H9 (cell line): Measurements from ENCODE around the gene ZNF526. TPM values are rescaled to one million over a fixed set of nuclear protein-coding genes. Genes with fewer than 3 reads are reported as not detected.

Experiments used
- DNase-seq: peaks from one replicate; pipeline ENCODE4 v3.0.0-alpha.2; 2017
- H2AFZ ChIP-seq: one replicate; pipeline ENCODE4 v1.6.1; 2013; ENCODE audit warnings: mild to moderate bottlenecking, low read length, control low read depth, moderate library complexity
- H2AK5ac ChIP-seq: 2 replicates; pipeline ENCODE4 v1.6.1; 2013; ENCODE audit warnings: low read length, control low read depth, mixed read lengths; ENCODE audit not compliant: insufficient read length
- H2BK120ac ChIP-seq: one replicate; pipeline ENCODE4 v1.6.1; 2013; ENCODE audit warnings: low read depth, mild to moderate bottlenecking, low read length, control low read depth, inconsistent platforms; ENCODE audit not compliant: poor library complexity, severe bottlenecking
- H2BK12ac ChIP-seq: 2 replicates; pipeline ENCODE4 v1.6.1; 2013; ENCODE audit warnings: low read length, control low read depth, mixed read lengths, low read depth; ENCODE audit not compliant: insufficient read length
- H2BK15ac ChIP-seq: 2 replicates; pipeline ENCODE4 v1.6.1; 2013; ENCODE audit warnings: low read depth, low read length, control low read depth
- H2BK20ac ChIP-seq: one replicate; pipeline ENCODE4 v1.6.1; 2013; ENCODE audit warnings: low read depth, mild to moderate bottlenecking, low read length, control low read depth, inconsistent platforms; ENCODE audit not compliant: poor library complexity, severe bottlenecking
- H2BK5ac ChIP-seq: 2 replicates; pipeline ENCODE4 v1.6.1; 2013; ENCODE audit warnings: low read length, control low read depth, mixed read lengths; ENCODE audit not compliant: insufficient read length
- H3K14ac ChIP-seq: 2 replicates; pipeline ENCODE4 v1.6.1; 2013; ENCODE audit warnings: low read length, control low read depth; ENCODE audit not compliant: insufficient read depth
- H3K18ac ChIP-seq: 2 replicates; pipeline ENCODE4 v1.6.1; 2013; ENCODE audit warnings: low read depth, mild to moderate bottlenecking, mixed read lengths, low read length, control low read depth; ENCODE audit not compliant: insufficient read length
- H3K23ac ChIP-seq: 2 replicates; pipeline ENCODE4 v1.6.1; 2013; ENCODE audit warnings: low read length, control low read depth, mixed read lengths, low read depth; ENCODE audit not compliant: insufficient read length
- H3K23me2 ChIP-seq: 2 replicates; pipeline ENCODE4 v1.6.1; 2013; ENCODE audit warnings: low read depth, mild to moderate bottlenecking, mixed read lengths, low read length, control low read depth; ENCODE audit not compliant: insufficient read length, poor library complexity, severe bottlenecking
- H3K27ac ChIP-seq: 2 replicates; pipeline ENCODE4 v1.5.1; 2013; ENCODE audit warnings: low read length, control low read depth, mixed read lengths, low read depth; ENCODE audit not compliant: insufficient read length
- H3K27me3 ChIP-seq: 2 replicates; pipeline ENCODE4 v1.6.1; 2013; ENCODE audit warnings: low read length, control low read depth, inconsistent platforms; ENCODE audit not compliant: insufficient read depth
- H3K4ac ChIP-seq: 2 replicates; pipeline ENCODE4 v1.6.1; 2013; ENCODE audit warnings: low read depth, mild to moderate bottlenecking, control low read depth, inconsistent platforms, low read length, moderate library complexity
- H3K4me1 ChIP-seq: 2 replicates; pipeline ENCODE4 v1.6.1; 2013; ENCODE audit warnings: low read length, control low read depth, inconsistent platforms; ENCODE audit not compliant: insufficient read depth
- H3K4me2 ChIP-seq: 2 replicates; pipeline ENCODE4 v1.6.1; 2013; ENCODE audit warnings: low read length, control low read depth, mixed read lengths; ENCODE audit not compliant: insufficient read length, insufficient read depth
- H3K56ac ChIP-seq: 2 replicates; pipeline ENCODE4 v1.6.1; 2013; ENCODE audit warnings: low read depth, mild to moderate bottlenecking, mixed read lengths, low read length, control low read depth; ENCODE audit not compliant: insufficient read length
- H3K79me1 ChIP-seq: 2 replicates; pipeline ENCODE4 v1.6.1; 2013; ENCODE audit warnings: low read depth, mild to moderate bottlenecking, moderate library complexity, low read length, control low read depth, inconsistent platforms; ENCODE audit not compliant: insufficient read depth, poor library complexity, severe bottlenecking
- H3K79me2 ChIP-seq: 2 replicates; pipeline ENCODE4 v1.6.1; 2013; ENCODE audit warnings: low read length, control low read depth, inconsistent platforms; ENCODE audit not compliant: insufficient read depth
- H3K9ac ChIP-seq: 2 replicates; pipeline ENCODE4 v1.6.1; 2013; ENCODE audit warnings: low read length, control low read depth, mixed read lengths; ENCODE audit not compliant: insufficient read length; ENCODE audit errors: extremely low read depth
- H3K9me3 ChIP-seq: one replicate; pipeline ENCODE4 v1.6.1; 2013; ENCODE audit warnings: low read depth, low read length, inconsistent platforms; ENCODE audit not compliant: control insufficient read depth
- H3T11ph ChIP-seq: one replicate; pipeline ENCODE4 v1.6.1; 2013; ENCODE audit warnings: mild to moderate bottlenecking, low read length, control low read depth, inconsistent platforms
- H4K20me1 ChIP-seq: one replicate; pipeline ENCODE4 v1.6.1; 2013; ENCODE audit not compliant: control insufficient read depth, insufficient read length, insufficient read depth
- H4K5ac ChIP-seq: 2 replicates; pipeline ENCODE4 v1.6.1; 2013; ENCODE audit warnings: low read depth, mild to moderate bottlenecking, mixed read lengths, low read length, control low read depth; ENCODE audit not compliant: insufficient read length
- H4K8ac ChIP-seq: replicated peaks from 2 replicates; pipeline ENCODE4 v1.6.1; 2013; ENCODE audit warnings: low read length, control low read depth, mixed read lengths, low read depth; ENCODE audit not compliant: insufficient read length
- H4K91ac ChIP-seq: 2 replicates; pipeline ENCODE4 v1.6.1; 2013; ENCODE audit warnings: low read depth, mild to moderate bottlenecking, moderate library complexity, mixed read lengths, low read length, control low read depth; ENCODE audit not compliant: insufficient read length
- H3K27ac Mint-ChIP-seq, 3 experiments: 2 replicates in 2 of 3; 3 replicates in 1 of 3; pipeline ENCODE4 v1.8.0; 2020 to 2021; ENCODE audit warnings: mixed read lengths in 3 of 3, mild to moderate bottlenecking in 1 of 3, moderate library complexity in 1 of 3
- H3K27me3 Mint-ChIP-seq: 2 replicates; pipeline ENCODE4 v1.8.0; 2021; ENCODE audit warnings: low read depth, mild to moderate bottlenecking, moderate library complexity, mixed read lengths
- H3K36me3 Mint-ChIP-seq, 3 experiments: 2 replicates in 2 of 3; 3 replicates in 1 of 3; pipeline ENCODE4 v1.8.0; 2020 to 2021; ENCODE audit warnings: low read depth in 3 of 3, mixed read lengths in 3 of 3; ENCODE audit not compliant: insufficient read depth in 1 of 3
- H3K4me1 Mint-ChIP-seq, 2 experiments: 2 replicates each; pipeline ENCODE4 v1.8.0; 2020; ENCODE audit warnings: mixed read lengths in 2 of 2
- H3K4me3 Mint-ChIP-seq, 2 experiments: 2 replicates in 1 of 2; 3 replicates in 1 of 2; pipeline ENCODE4 v1.8.0; 2020 to 2021; ENCODE audit warnings: mild to moderate bottlenecking in 2 of 2, mixed read lengths in 2 of 2, moderate library complexity in 1 of 2
- H3K9me3 Mint-ChIP-seq, 2 experiments: 2 replicates in 1 of 2; 3 replicates in 1 of 2; pipeline ENCODE4 v1.8.0; 2020; ENCODE audit warnings: mild to moderate bottlenecking in 2 of 2, mixed read lengths in 2 of 2, moderate library complexity in 1 of 2
- WGBS: extraction: QIAGEN DNeasy Blood & Tissue Kit; methylation state at CpG from one replicate; pipeline ENCODE4 v1.1.7; 2013; ENCODE audit warnings: missing lambda C conversion rate, low lambda C conversion rate, mixed read lengths; ENCODE audit not compliant: insufficient read length; ENCODE audit errors: extremely low coverage; 5-methylcytosine and 5-hydroxymethylcytosine counted together
- total RNA-seq: library from RNA; stranded (reverse); gene quantifications from 2 replicates; pipeline ENCODE4 v1.2.1, GENCODE V29; 2021
- TF ChIP-seq, protein P1 (sequence below): fragments of 200-600 bp; sonication (generic); conservative IDR thresholded peaks from 3 replicates; pipeline ENCODE4 v1.8.0; 2021; ENCODE audit warnings: antibody characterized with exemption, mild to moderate bottlenecking

Gene ZNF526
- total RNA-seq, 1 experiment from 2014 or later, result 20.5 TPM

DNA sequence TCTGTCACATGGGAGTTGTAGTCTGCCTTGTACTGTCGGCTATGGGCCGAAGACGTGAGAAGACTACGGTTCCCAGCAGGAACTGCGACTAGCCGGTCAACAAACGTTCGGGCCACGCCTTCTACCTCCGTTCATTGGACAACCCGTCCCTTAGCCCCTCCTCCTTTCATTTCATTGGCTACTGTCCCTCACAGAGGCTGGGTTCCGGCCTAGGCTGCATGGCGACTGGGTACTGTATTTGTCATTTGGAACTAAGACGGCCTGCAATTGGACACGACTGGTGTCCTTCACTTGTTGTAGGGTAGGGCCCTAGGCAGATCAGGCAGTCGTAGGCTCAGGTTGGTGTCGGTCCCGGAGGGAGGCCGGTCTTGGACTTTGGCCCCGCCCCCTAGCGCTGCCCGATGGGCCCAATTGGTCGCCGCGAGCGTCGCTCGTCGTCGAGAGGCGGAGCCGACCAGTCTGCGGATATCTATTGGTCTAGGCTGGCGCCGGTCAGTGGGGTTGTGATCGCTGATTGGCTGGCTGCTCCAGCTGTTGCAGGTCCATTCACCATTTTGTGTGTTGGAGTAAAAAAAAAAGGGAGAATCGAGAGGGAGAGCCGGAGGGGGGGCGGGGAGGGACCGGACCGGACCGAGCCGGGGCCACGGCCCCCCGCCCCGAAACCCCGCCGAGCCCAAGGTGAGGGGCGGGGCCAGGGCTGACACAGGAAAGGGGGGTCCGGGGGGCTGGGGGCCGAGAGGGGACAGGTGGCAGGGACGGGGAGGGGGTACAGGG, 48.8 kb downstream of the ZNF526 start, which contains the start of gene CIC:
CIC (plus strand) TSS at position 549 of the 774 bp plus-strand sequence. CDS start 2,532 bp downstream, outside the sequence.
- Mint-ChIP-seq H3K9me3 (no peaks in the 10 kb centered on the region; a peak in 1 of 5 replicates), H3K27ac (peak within 1 kb of the TSS in 1 of 3 experiments; percentile 60; a peak in 2 of 7 replicates), H3K4me1 (peaks cover 20 to 25% of the 10 kb centered on the region in 2 experiments), H3K4me3 (no peak within 1 kb of the TSS; a peak in 2 of 5 replicates), H3K36me3 (peaks cover 4 to 10% (median 8%) of the 10 kb centered on the region in 3 experiments; a peak in 6 of 7 replicates), H3K27me3 (peaks cover 3% of the 10 kb centered on the region)
- Histone ChIP-seq H3K23ac (no peak within 1 kb of the TSS), H3K4me2 (peak within 1 kb of the TSS; percentile 94), H3K18ac (peak within 1 kb of the TSS; percentile 98), H4K20me1 (no peaks in the 10 kb centered on the region), H3K9me3 (no peaks in the 10 kb centered on the region), H2BK20ac (no peak within 1 kb of the TSS), H2AK5ac (no peak within 1 kb of the TSS), H3K4me1 (no peaks in the 10 kb centered on the region; the same call in 1 of the 2 replicates), H3T11ph (peak within 1 kb of the TSS; percentile 61), H3K79me2 (no peaks in the 10 kb centered on the region), H3K14ac (peak within 1 kb of the TSS; percentile 99), H2AFZ (no peak within 1 kb of the TSS), H4K8ac (no peak within 1 kb of the TSS), H3K27me3 (no peaks in the 10 kb centered on the region), H4K91ac (no peak within 1 kb of the TSS), H3K27ac (no peak within 1 kb of the TSS), H3K4ac (no peak within 1 kb of the TSS; the same call in 1 of the 2 replicates), H2BK15ac (no peak within 1 kb of the TSS), H4K5ac (no peak within 1 kb of the TSS), H2BK5ac (peak within 1 kb of the TSS; percentile 68), H3K56ac (no peak within 1 kb of the TSS), H2BK120ac (peak within 1 kb of the TSS; percentile 89), H3K23me2 (peaks cover 9% of the 10 kb centered on the region), H2BK12ac (no peak within 1 kb of the TSS), H3K9ac (peak within 1 kb of the TSS; percentile 84), H3K79me1 (no peaks in the 10 kb centered on the region)
- TF ChIP-seq, protein P1, sequence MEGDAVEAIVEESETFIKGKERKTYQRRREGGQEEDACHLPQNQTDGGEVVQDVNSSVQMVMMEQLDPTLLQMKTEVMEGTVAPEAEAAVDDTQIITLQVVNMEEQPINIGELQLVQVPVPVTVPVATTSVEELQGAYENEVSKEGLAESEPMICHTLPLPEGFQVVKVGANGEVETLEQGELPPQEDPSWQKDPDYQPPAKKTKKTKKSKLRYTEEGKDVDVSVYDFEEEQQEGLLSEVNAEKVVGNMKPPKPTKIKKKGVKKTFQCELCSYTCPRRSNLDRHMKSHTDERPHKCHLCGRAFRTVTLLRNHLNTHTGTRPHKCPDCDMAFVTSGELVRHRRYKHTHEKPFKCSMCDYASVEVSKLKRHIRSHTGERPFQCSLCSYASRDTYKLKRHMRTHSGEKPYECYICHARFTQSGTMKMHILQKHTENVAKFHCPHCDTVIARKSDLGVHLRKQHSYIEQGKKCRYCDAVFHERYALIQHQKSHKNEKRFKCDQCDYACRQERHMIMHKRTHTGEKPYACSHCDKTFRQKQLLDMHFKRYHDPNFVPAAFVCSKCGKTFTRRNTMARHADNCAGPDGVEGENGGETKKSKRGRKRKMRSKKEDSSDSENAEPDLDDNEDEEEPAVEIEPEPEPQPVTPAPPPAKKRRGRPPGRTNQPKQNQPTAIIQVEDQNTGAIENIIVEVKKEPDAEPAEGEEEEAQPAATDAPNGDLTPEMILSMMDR, result no peak
- peak; percentile 100 for DNase-seq
- no CpG with 5 or more reads among the region's 52 CpGs for WGBS
